EL (cell line): ENCODE measurements around the gene WDR5B.

Source experiments
- DNase-seq: peaks from one replicate; pipeline ENCODE4 v3.0.0-alpha.2; 2016

Gene WDR5B

GRCh38 chr3:122407946-122408345, 7.9 kb downstream of the WDR5B start:
- no peak for DNase-seq

GRCh38 chr3:122406198-122406597, 9.7 kb downstream of the WDR5B start:
- no peak for DNase-seq

DNA sequence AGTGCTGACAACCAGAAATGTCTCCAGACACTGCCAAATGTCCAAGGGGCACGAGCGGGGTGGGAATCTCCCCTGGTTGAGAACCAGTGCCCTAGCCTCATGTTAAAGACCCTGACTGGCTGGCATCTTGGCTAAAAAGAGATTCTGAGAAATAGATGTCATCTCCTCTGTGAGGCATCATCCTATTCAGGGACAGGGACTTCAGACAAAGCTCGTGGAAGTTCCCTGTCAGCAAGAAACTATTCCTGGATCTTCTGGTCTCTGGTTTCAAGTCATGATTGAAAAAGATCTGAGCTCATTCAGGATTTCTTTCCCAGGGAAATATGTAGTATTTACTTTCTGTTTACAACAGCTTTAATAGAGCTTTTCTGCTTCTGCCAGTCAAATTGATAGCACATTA, 10.8 kb downstream of the WDR5B start:
- no peak for DNase-seq

GRCh38 chr3:122403489-122403888, 12.4 kb downstream of the WDR5B start:
- peak; percentile 75 for DNase-seq

DNA sequence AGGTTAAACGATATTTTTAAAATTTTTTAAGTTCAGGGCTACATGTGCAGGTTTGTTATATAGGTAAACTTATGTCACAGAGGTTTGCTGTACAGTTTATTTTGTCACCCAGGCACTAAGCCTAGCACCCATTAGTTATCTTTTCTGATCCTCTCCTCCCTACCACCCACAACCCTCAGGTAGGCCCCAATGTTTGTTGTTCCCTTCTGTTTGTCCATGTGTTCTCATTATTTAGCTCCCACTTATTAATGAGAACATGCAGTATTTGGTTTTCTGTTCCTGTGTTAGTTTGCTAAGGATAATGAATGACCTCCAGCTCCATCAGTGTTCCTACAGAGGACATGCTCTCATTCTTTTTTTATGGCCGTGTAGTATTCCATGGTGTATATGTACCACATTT, 16.9 kb downstream of the WDR5B start:
- no peak for DNase-seq

DNA sequence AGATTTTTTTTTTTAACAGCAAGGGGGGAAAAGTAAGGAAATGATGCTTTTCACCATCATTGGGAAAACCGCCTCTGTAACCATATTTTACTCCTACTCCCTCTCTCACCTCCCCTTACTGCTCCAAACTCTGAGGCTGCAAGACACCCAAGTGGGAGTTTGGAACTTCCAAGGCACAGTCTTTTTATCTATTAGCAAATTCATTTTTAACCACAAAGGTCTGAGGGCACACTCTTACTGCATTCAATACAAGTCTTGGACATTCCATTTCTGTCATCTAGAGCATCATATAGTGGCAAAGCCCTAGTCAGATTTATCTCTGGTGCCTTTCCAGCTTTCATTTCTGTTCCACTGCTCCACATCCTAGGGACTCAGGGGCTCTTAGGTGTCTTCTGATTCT, 18.7 kb downstream of the WDR5B start:
- peak; percentile 52 for DNase-seq

GRCh38 chr3:122396511-122396910, 19.4 kb downstream of the WDR5B start:
- DNase-seq: no peak

GRCh38 chr3:122395582-122395981, 20.3 kb downstream of the WDR5B start:
- DNase-seq: no peak

DNA sequence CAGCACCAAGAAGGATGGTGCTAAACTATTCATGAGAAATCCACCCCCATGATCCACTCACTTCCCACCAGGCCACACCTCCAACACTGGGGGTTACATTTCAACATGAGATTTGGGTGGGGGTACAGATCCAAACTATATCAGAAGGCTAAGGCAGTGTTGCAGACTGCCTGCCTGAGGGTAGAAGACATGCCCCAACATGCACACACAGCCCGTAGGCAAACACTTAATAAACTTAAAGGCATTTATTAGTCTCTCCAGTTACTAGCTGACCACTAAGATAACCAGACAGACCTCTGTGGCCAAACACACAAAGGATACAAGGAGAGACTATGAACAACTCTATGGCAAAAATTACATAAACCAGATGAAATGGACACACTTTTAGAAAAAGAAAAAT, 21.7 kb downstream of the WDR5B start:
- peak; percentile 12 for DNase-seq

- peak; percentile 54 for DNase-seq
These were observed 22.7 kb downstream of the WDR5B start for GRCh38 chr3:122392868-122393844.

DNA sequence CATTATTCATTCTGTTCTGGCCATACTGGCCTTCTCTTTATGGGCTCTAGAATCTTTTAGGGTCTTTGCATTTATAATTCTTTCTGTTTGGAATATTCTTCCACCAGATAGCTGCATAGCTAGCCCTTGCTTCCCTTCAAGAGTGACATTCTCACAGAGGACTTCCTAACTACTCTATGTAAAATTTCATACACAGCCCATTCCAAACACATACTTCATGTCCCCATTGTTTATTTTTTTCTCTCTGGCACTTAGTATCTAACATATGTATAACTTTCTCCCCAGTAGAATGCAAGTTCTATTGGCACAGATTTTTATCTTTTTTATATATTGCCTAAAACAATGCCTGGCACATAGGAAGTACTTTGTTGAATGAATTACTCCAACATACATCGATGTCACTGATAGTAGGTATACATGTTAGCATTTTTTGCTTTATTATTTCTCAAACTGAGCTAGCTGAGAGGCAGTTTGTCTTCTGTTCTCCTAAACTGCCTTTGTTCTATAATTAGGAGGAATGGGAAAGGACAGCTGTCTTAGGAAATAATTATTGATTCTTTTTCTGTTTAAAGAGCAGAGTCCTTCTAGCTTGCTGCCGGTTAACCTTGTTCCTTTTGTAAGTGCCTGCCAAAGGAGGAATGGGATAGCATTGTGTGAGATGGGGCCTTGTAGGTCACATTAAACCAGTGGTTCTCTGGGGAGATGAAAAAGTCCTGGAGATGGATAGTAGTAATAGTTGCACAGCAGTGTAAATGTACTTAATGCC, 24.0 kb downstream of the WDR5B start:
- no peak for DNase-seq

- no peak for DNase-seq
These were observed 25.2 kb downstream of the WDR5B start for GRCh38 chr3:122390665-122391064.

DNA sequence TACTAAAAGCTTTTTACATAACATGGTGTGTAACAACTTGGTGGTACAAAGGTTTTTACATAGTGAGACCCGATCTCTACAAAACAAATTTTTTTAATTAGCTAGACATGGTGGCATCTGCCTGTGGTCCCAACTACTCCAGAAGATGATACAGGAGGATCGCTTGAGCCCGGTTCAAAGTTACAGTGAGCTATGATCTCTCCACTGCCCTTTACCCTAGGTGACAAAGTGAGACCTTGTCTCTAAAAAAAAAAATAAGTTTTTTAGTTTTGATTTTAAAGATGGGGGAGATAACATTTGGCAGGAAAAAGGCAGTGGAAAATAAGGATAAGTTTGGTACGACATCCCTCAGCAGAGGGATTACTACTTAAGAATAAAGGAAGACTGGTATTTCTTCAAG, 26.0 kb downstream of the WDR5B start:
- no peak for DNase-seq

GRCh38 chr3:122389197-122389596, 26.7 kb downstream of the WDR5B start:
- DNase-seq: no peak

DNA sequence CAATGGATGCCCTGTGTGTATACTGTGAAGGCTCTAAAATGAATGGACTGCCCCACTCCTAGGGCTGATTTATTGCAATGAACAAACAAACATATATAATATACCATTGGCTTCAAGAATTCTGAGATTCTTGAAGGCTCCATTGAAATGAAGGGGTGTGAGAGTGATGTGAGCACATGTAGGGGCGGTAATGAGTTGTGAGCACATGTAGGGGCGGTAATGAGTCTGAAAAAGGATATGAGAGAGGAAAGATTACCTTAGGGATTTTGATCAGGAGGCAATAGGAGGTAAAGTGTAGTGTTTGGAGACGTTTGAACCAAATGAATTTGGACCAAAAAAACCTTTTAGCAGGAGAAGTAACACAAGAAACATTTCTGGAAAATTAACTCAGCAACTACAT, 28.2 kb downstream of the WDR5B start:
- DNase-seq: no peak

GRCh38 chr3:122383771-122384697, 31.8 kb downstream of the WDR5B start, which contains the start of gene FAM162A:
FAM162A (plus strand) TSS chr3:122384182; CDS start chr3:122384266, 84 bp downstream.
- DNase-seq: peak; percentile 94

DNA sequence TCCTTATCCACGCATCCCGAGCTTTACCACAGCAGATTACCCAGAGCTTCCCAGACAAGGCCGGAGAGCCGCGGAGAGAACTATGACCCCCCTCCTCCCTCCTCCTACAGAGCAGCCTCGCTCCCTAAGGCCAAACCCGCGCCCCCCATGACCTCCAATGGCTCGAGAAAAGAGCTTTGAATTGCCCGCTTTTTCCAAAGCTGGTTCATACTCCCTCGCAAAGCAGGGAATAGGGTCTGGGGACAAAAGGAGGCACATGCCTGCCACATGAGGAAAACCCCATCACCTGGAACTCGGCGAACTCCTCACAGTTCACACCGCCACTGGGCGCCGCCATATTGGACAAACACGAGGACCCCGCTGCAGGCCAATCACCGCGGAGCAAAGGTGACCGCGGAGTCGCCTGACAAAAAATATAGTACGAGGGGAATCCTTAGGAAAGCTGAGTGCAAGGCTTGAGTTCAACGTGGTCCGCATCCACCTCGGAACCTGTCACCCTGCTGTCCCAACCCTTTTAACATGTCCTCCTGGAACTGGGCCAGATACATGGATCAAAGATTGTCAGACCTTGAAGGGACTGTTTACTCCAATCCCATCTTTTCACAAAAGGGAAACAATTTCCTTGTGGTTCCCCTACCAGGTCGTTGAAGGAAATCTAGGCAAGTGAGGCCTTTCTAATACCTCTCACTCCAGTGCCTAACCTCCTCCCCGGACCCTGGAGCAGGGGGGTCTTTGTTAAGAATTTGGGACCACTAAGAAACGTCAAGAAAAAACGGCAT, 32.8 kb downstream of the WDR5B start, which contains the start of gene MIX23:
TSS of gene MIX23 (minus strand) at position 344 of the 779 bp plus-strand sequence. CDS start at position 337, 7 bp downstream.
- peak; percentile 89 for DNase-seq

GRCh38 chr3:122377975-122378374, 37.9 kb downstream of the WDR5B start:
- DNase-seq: no peak

GRCh38 chr3:122374034-122374433, 41.8 kb downstream of the WDR5B start:
- no peak for DNase-seq

DNA sequence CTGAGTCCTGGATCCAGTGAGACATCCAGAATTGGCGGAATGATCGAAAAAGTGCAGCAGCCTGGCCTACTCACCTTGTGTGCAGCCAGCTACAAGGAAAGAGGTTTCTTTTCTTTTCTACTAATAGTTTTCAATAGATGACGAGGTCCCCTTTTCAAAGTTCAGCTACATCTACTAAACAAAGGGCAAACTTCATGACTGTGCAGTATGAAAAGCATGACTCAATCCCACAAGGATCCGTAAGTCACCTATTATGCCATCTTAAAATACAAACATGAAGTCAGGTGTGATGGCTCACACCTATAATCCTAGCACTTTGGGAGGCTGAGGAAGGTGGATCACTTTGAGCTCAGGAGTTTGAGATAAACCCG, 49.5 kb downstream of the WDR5B start:
- DNase-seq: no peak

- peak; percentile 57 for DNase-seq
These were observed 50.1 kb downstream of the WDR5B start for GRCh38 chr3:122365582-122366378.
